HPDE6-E6E7 (cell line): ENCODE results near the gene TSR1.

ENCODE experiments used
- DNase-seq: peaks from one replicate; pipeline ENCODE4 v3.0.0; 2011; ENCODE audit warnings: missing footprints; ENCODE audit errors: extremely low spot score

Gene TSR1

GRCh38 chr17:2369039-2369438 lies 32.8 kb upstream of the TSR1 start:
- no peak for DNase-seq

DNA sequence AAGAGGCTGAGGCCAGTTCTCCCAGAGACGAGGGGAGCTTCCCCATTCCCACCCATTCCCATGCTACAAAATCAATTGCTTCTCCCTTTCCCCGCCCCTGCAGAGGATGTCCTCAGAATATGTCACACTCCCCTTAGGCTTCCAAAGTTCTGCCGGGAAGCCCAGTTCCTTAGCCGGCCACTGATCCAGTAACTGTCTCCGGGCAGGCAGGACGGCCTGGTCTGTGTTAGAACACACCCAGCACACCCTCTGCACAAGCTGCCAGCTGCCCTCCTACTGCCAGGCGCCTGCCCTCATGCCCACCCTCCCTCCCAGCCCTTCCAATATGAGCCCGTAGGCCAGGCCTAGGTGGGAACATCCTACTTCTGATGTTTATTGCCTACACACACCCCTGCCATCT lies 32.1 kb upstream of the TSR1 start:
- DNase-seq: no peak

DNA sequence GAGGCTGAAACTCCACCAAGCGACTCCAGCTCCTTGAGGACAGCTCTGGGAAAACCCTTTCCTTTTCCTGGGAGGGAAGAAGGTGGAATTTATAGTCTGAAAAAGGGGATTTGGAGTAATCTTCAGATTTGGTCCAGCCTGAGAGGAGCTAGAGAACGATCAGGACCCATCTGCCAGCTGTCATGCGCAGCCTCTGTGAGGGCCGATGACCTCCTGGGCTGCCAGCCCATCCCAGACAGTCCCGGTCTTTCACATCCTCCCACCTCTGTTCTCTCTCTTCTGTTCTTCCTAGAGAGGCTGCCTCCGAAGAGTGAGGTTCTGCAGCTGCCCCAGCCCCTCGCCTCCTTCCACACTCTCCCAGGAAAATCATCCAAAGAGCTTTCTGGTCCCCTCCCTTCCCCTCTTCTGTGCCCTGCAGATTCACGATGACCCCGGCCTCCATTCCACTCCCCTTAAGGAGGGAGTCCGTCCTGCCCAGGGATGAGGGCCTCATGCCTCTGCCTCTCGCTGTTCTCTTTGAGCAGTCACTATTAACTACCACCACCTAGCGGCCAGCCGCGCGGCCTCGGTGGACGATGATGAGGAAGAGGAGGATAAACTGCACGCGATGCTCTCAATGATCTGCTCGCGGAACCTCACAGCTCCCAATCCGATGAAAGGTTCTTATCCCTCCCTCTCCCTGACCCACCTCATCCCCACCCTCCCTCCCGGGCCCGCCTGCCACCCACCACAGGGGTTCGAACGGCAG lies 30.7 kb upstream of the TSR1 start:
- no peak for DNase-seq

GRCh38 chr17:2365132-2365531 lies 28.9 kb upstream of the TSR1 start:
- no peak for DNase-seq

DNA sequence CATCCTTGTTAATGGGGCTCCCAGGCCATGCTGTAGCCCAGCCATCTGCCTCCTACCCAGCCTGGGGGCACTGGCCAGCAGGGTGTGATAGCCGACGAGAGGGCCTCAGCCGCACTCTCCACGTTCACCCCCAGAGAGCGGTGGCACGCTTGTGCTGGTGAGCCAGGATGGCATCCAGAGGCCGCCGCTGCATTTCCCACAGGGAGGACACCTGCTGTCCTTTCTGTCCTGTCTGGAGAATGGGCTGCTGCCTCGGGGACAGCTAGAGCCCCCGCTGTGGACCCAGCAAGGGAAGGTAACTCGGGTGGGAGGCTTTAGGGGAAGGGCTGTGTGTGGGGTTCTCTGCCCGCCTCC lies 28.5 kb upstream of the TSR1 start:
- no peak for DNase-seq

GRCh38 chr17:2363851-2364762 lies 27.9 kb upstream of the TSR1 start:
- no peak for DNase-seq

GRCh38 chr17:2363318-2363717 lies 27.1 kb upstream of the TSR1 start:
- no peak for DNase-seq

DNA sequence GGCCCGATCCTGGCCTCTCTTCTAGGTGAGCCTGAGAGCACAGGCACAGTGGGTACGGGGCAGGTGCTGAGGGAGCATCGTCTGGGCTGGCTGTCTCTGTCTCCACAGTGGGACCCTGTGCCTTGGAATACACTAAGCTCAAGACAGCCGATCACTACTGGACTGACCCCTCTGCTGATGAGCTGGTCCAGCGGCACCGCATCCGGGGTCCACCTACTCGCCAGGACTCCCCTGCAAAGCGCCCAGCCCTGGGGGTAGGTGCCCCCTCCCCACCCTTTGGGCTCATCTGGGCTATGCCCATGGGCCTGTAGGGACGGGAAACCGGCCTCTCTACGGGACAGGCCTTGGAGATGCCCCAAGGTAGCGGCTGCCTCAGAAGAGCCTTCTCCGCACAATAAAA lies 26.6 kb upstream of the TSR1 start:
- DNase-seq: no peak

GRCh38 chr17:2362416-2362815 lies 26.2 kb upstream of the TSR1 start:
- no peak for DNase-seq

DNA sequence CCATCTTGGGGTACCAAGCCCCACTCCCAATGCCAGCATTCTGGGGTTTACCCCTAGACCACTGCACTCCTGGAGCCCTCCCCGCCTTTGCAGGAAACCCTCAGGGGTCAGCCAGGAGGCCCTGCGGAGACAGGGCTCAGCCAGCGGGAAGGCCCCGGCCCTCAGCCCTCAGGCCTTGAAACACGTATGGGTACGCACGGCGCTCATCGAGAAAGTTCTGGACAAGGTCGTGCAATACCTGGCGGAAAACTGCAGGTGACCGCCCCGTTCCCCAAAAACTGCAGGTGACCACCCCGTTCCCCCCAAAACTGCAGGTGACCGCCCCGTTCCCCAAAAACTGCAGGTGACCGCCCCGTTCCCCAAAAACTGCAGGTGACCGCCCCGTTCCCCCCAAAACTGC lies 25.8 kb upstream of the TSR1 start:
- DNase-seq: no peak

DNA sequence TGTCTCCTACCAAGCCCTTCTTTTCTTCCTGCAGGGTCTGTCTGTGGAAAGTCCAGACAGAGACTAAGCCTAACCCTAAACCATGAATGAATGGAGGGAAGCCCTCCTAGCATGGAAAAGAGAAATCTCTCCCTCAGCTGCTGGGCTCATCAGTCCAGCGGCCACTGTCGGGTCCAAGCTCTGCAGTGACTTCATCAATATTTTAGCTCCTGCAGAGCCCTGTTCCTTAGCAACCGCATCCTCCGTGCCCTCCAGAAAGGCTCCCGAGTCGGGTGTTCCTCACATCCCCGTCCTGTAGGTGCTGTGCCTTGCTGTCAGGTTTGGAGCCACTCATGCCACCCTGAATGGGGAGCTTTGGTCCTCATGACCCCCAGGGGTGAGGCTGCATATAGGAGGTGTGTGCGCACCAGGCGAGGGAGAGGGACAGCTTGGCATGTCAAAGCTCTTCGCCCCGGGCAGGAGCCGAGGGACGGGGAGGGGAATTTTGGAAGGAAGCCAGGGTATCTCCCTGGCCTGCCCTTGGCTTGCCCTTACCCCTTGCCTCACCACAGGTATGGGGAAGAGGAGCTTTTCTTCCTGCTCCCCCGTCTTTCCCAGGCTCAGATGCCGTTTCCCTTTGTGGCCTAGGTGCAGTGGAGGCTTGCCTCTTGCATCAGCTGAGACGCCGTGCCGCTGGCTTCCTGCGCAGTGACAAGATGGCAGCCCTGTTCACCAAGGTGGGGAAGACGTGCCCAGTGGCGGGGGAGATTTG lies 24.9 kb upstream of the TSR1 start:
- DNase-seq: no peak

GRCh38 chr17:2357931-2358434 lies 21.7 kb upstream of the TSR1 start:
- DNase-seq: no peak

- DNase-seq: no peak
Observed at GRCh38 chr17:2357237-2357636, 21.0 kb upstream of the TSR1 start.

- DNase-seq: no peak
Observed at GRCh38 chr17:2354311-2354710, 18.1 kb upstream of the TSR1 start.

- DNase-seq: no peak
Observed at GRCh38 chr17:2351269-2351668, 15.0 kb upstream of the TSR1 start.

GRCh38 chr17:2347805-2348685 lies 11.8 kb upstream of the TSR1 start:
- peak; percentile 52 for DNase-seq

GRCh38 chr17:2346475-2346874 lies 10.2 kb upstream of the TSR1 start:
- DNase-seq: no peak

DNA sequence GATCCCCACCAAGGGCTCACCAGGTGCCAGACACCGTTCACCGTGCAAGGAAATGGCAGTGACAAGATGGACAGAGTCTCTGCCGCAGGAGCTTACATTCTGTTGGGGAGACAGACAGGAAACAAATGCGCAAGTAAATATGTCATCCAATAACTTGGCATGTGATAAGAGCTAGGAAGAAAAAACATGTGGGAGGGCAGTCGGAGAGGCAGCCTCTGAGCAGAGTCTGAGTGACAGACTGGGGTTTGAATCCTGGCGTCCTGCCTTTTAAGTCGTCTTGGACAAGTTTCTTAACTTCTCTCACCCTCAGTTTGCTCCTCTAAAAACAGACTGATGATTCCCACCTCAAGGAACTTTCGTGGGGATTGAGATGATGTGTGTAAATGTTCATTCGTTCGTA lies 8.3 kb upstream of the TSR1 start:
- DNase-seq: no peak

- DNase-seq: no peak
Observed at GRCh38 chr17:2343421-2343820, 7.2 kb upstream of the TSR1 start.

- no peak for DNase-seq
Observed at GRCh38 chr17:2338315-2338657, 2.0 kb upstream of the TSR1 start.

- peak; percentile 72 for DNase-seq
Observed at GRCh38 chr17:2337544-2338314, 1.5 kb upstream of the TSR1 start.
